Omental fat pad (tissue), 4 donors: Measurements from ENCODE around the gene CCDC127. TPM values are rescaled to one million over a fixed set of nuclear protein-coding genes. Genes with fewer than 3 reads are reported as not detected.

Experiments used
- ATAC-seq: fragments of 150-250 bp; one replicate; pipeline ENCODE4 v1.9.1; 2016; ENCODE audit warnings: mild to moderate bottlenecking, moderate library complexity; ENCODE audit not compliant: low FRiP score
- DNase-seq: peaks from one replicate; pipeline ENCODE4 v3.0.0-alpha.2; 2019; ENCODE audit warnings: low spot score
- total RNA-seq, 4 donors: library from RNA; depleted of rRNA; stranded (reverse); fragments of >200 nt; gene quantifications; one replicate each; pipeline ENCODE4 v1.1.0, GENCODE V29; 2016
- TF ChIP-seq, protein P1 (sequence below), 3 donors: fragments of 450-650 bp; IDR thresholded peaks; one replicate each; pipeline ENCODE4 v1.5.1; 2016 to 2017; ENCODE audit warnings: antibody characterized with exemption in 3 of 3, mild to moderate bottlenecking in 3 of 3, moderate library complexity in 2 of 3

The CCDC127 gene
- total RNA-seq, 4 donors from 2014 or later: 4.7 to 10.6 (median 5.5) TPM

GRCh38 chr5:204462-204861 is 13.5 kb downstream of the CCDC127 start:
- no peak for DNase-seq
- TF ChIP-seq, protein P1, sequence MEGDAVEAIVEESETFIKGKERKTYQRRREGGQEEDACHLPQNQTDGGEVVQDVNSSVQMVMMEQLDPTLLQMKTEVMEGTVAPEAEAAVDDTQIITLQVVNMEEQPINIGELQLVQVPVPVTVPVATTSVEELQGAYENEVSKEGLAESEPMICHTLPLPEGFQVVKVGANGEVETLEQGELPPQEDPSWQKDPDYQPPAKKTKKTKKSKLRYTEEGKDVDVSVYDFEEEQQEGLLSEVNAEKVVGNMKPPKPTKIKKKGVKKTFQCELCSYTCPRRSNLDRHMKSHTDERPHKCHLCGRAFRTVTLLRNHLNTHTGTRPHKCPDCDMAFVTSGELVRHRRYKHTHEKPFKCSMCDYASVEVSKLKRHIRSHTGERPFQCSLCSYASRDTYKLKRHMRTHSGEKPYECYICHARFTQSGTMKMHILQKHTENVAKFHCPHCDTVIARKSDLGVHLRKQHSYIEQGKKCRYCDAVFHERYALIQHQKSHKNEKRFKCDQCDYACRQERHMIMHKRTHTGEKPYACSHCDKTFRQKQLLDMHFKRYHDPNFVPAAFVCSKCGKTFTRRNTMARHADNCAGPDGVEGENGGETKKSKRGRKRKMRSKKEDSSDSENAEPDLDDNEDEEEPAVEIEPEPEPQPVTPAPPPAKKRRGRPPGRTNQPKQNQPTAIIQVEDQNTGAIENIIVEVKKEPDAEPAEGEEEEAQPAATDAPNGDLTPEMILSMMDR (IDR thresholded peaks at IDR 0.05): no peak
- ATAC-seq: no peak

GRCh38 chr5:204001-204400 is 14.0 kb downstream of the CCDC127 start:
- DNase-seq: no peak
- no peak for ATAC-seq
- TF ChIP-seq, protein P1 (IDR thresholded peaks at IDR 0.05): no peak

DNA sequence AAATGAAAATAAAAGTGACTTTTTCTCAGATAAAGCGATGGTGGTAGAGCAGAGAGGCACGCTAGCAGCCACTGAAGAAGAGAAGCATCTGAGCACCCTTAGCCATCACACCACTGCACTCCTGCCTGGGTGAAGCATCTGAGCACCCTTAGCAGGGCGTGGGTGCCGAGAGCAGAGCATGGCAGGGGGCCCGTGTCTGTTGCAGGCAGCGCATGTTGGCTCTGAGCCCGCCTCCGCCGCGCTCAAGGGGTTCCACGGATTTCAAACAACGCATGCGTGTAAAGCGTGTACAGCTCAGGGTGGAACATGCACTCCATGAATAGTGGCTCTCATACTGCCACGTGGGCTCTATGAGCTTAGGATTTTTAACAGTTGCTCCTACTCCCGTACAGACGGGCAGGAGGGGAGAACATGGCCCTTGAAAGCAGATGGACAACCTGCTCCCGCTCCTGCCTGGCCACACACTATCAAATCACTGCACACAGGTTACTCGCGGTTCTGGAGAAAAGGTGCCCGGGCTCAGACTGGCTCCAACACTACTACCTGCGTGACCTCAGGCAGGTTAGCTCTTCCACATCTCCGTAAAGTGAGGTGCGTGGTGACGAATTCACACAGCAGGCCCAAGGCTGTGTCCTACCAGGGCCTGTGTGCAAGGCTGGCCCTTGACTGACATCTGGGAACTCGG is 14.6 kb downstream of the CCDC127 start:
- ATAC-seq (no peak), DNase-seq (no peak)
- TF ChIP-seq, protein P1 (IDR thresholded peaks at IDR 0.05): no peak

- DNase-seq (no peak), ATAC-seq (no peak)
- TF ChIP-seq, protein P1 (IDR thresholded peaks at IDR 0.05): no peak
Observed at GRCh38 chr5:201672-202071, 16.3 kb downstream of the CCDC127 start.

DNA sequence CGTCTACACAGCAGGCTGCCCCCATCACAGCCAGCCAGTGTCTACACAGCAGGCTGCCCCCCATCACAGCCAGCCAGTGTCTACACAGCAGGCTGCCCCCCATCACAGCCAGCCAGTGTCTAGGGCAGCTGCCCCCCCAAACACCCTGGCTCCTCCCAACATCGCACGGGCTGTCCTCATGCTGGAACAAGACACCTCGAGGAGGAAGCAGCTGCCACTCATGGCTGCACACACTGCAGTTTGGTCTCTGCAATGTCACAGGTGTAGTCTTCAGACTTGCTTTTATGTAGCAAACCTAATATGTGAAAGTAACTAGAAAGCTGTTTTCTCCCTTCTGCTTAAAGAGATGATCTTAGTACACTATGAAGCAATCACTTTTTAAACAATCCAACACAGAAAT is 17.0 kb downstream of the CCDC127 start:
- TF ChIP-seq, protein P1 (IDR thresholded peaks at IDR 0.05): no peak
- ATAC-seq: no peak
- DNase-seq: no peak

DNA sequence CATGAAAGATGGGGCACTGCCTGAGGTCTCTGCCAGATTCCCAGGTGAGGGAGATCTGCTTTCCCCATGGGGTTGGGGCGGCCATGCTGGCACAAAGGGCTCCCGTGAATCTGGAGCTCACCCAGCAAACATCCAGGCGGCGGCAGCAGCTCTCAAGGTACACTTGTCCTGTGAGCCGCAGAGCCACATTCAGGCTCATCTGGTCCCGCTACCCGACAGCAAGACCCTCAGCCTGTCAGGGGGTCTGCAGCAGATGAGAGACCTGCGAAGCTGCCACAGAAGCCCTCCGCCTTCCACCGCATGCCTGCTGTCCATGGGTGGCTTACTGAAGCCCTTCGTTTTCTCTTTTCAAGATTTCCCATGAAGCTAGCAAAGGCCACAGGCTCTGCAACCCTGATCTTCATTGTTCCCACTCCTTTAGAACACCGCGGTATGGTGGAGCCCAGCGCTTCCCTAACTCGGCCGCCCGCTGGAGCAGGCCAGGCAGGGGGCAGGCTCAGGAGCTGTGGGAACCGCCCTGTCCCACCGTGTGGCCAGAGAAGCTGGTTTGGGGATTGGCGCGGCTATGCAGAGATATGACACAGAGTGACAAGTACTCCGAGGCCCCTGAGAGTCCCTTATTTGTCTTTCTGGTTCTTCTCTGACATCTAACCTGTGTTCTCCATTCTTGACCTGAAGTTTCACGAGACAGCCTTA is 17.9 kb downstream of the CCDC127 start:
- DNase-seq: no peak
- TF ChIP-seq, protein P1 (IDR thresholded peaks at IDR 0.05): no peak
- ATAC-seq: no peak
